Spleen (tissue), 7 donors: ENCODE results near the gene KITLG.

ENCODE experiments used
- CTCF ChIP-seq, 11 experiments: fragments of 200-600 bp in 7 of 11; fragments of 450-650 bp in 4 of 11; sonication (generic) in 4 of 11; IDR thresholded peaks in 8 of 11; conservative IDR thresholded peaks in 3 of 11; 1 replicate in 7 of 11; 2 replicates in 4 of 11; pipeline versions ENCODE4 v1.4.0 to v1.8.0; 2016 to 2021; ENCODE audit warnings: antibody characterized with exemption in 11 of 11, inconsistent platforms in 4 of 11, mild to moderate bottlenecking in 1 of 11
- POLR2A ChIP-seq, 3 donors: fragments of 450-650 bp; IDR thresholded peaks; one replicate each; pipeline ENCODE4 v1.5.1; 2017; ENCODE audit warnings: antibody characterized with exemption in 3 of 3, mild to moderate bottlenecking in 1 of 3
- POLR2AphosphoS5 ChIP-seq, 3 donors: sonication (generic); formaldehyde crosslinking; IDR thresholded peaks; one replicate each; pipeline ENCODE4 v1.5.1; 2017; ENCODE audit warnings: antibody characterized with exemption in 3 of 3
- donor health status: DM: no; HTN: no; CAD: no; lungs with moderate emphysema.
- donor health status: DM: no; HTN: no; CAD: no.
- donor health status: DM: no; HTN: no; CAD: no.

GRCh38 chr12:88448337-88448915 is 131.8 kb downstream of the KITLG start:
- TF ChIP-seq POLR2A (IDR thresholded peaks at IDR 0.05) (no peak), CTCF (IDR thresholded peaks at IDR 0.05 in 8 of 11, conservative IDR thresholded peaks at IDR 0.05 in 3 of 11) (no peak), POLR2AphosphoS5 (IDR thresholded peaks at IDR 0.05) (no peak)
